H1 (cell line): ENCODE results near the gene JMJD8. TPM values are rescaled to one million over a fixed set of nuclear protein-coding genes. Genes with fewer than 3 reads are reported as not detected.

Experiments
- CTCF ChIA-PET: fragments of 300-600 bp; sonication (Branson Sonifier 250); formaldehyde crosslinking; loops from one replicate; lab custom pipeline; 2021; ENCODE audit not compliant: partially characterized antibody; lab: Charles Lee
- POLR2A ChIA-PET: fragments of 300-600 bp; sonication (Branson Sonifier 250); formaldehyde crosslinking; loops from one replicate; lab custom pipeline; 2021; ENCODE audit warnings: inconsistent platforms; ENCODE audit not compliant: partially characterized antibody; lab: Charles Lee
- DNase-seq, 2 experiments: peaks; one replicate each; pipeline versions ENCODE4 v3.0.0 to v3.0.0-alpha.2; 2010 to 2022; ENCODE audit warnings: low spot score in 2 of 2, low read depth in 1 of 2, mixed read lengths in 1 of 2
- FAIRE-seq: peaks from 2 replicates; lab custom pipeline; 2011; peaks lifted over from hg19 to GRCh38; lab: Jason Lieb, UNC
- H2AFZ ChIP-seq: 2 replicates; pipeline ENCODE4 v1.8.1; 2012; ENCODE audit warnings: low read length, inconsistent platforms
- H2AK5ac ChIP-seq: 2 replicates; pipeline ENCODE4 v1.6.1; 2013; ENCODE audit warnings: low read depth, low read length
- H2BK120ac ChIP-seq: replicated peaks from 2 replicates; pipeline ENCODE3; 2013; ENCODE audit warnings: low read depth, low read length, inconsistent platforms
- H2BK12ac ChIP-seq: 2 replicates; pipeline ENCODE4 v1.6.1; 2013; ENCODE audit warnings: low read depth, low read length
- H2BK15ac ChIP-seq: 2 replicates; pipeline ENCODE4 v1.6.1; 2013; ENCODE audit warnings: low read length
- H2BK20ac ChIP-seq: 2 replicates; pipeline ENCODE4 v1.6.1; 2013; ENCODE audit warnings: low read length
- H2BK5ac ChIP-seq: 2 replicates; pipeline ENCODE4 v1.6.1; 2013; ENCODE audit warnings: low read depth, low read length
- H3K14ac ChIP-seq: 2 replicates; pipeline ENCODE4 v1.6.1; 2013; ENCODE audit warnings: inconsistent platforms; ENCODE audit not compliant: insufficient read length
- H3K18ac ChIP-seq: 2 replicates; pipeline ENCODE4 v1.6.1; 2013; ENCODE audit warnings: low read length; ENCODE audit errors: extremely low read depth
- H3K23ac ChIP-seq: 2 replicates; pipeline ENCODE4 v1.6.1; 2013; ENCODE audit warnings: inconsistent platforms; ENCODE audit not compliant: insufficient read length
- H3K23me2 ChIP-seq: 2 replicates; pipeline ENCODE4 v1.6.1; 2013; ENCODE audit warnings: low read depth, low read length
- H3K27ac ChIP-seq: 2 replicates; pipeline ENCODE4 v1.6.1; 2011; ENCODE audit warnings: low read depth, low read length, inconsistent platforms
- H3K27me3 ChIP-seq, 4 experiments: replicated peaks in 1 of 4; 1 replicate in 1 of 4; 2 replicates in 3 of 4; pipeline versions ENCODE4 v1.6.1 to v1.8.1; 2011 to 2013; ENCODE audit warnings: low read length in 3 of 4, mild to moderate bottlenecking in 3 of 4, inconsistent platforms in 2 of 4, mixed read lengths in 2 of 4, moderate library complexity in 1 of 4; ENCODE audit not compliant: control insufficient read depth in 3 of 4, insufficient read depth in 3 of 4; ENCODE audit errors: extremely low read depth in 1 of 4
- H3K36me3 ChIP-seq, 4 experiments: 2 replicates each; pipeline versions ENCODE4 v1.6.1 to v1.8.1; 2011 to 2013; ENCODE audit warnings: mild to moderate bottlenecking in 4 of 4, low read length in 3 of 4, moderate library complexity in 2 of 4, control low read depth in 1 of 4, inconsistent platforms in 1 of 4; ENCODE audit not compliant: insufficient read depth in 4 of 4, control insufficient read depth in 2 of 4
- H3K4ac ChIP-seq: replicated peaks from 2 replicates; pipeline ENCODE3; 2013; ENCODE audit warnings: low read length, low read depth, mixed read lengths, inconsistent platforms; ENCODE audit not compliant: insufficient read length
- H3K4me1 ChIP-seq, 4 experiments: replicated peaks in 1 of 4; 1 replicate in 1 of 4; 2 replicates in 3 of 4; pipeline versions ENCODE4 v1.6.1 to v1.8.1; 2011 to 2013; ENCODE audit warnings: low read length in 3 of 4, inconsistent platforms in 2 of 4, mixed read lengths in 1 of 4; ENCODE audit not compliant: insufficient read depth in 4 of 4, control insufficient read depth in 3 of 4
- H3K4me2 ChIP-seq, 2 experiments: 2 replicates each; pipeline versions ENCODE4 v1.6.1 to v1.8.1; 2011 to 2013; ENCODE audit warnings: low read depth in 2 of 2, low read length in 2 of 2, control low read depth in 1 of 2, inconsistent platforms in 1 of 2, mild to moderate bottlenecking in 1 of 2; ENCODE audit not compliant: insufficient read depth in 1 of 2
- H3K4me3 ChIP-seq, 4 experiments: fragments of 200-600, 300-600 bp in 1 of 4; sonication (generic), shearing (Covaris generic), sonication (Bioruptor Twin) in 1 of 4; 2 replicates each; pipeline versions ENCODE4 v1.5.1 to v1.8.1; 2011 to 2016; ENCODE audit warnings: low read length in 4 of 4, low read depth in 3 of 4, control low read depth in 2 of 4, inconsistent platforms in 2 of 4, mild to moderate bottlenecking in 2 of 4, mixed read lengths in 1 of 4, moderate library complexity in 1 of 4; ENCODE audit not compliant: insufficient read depth in 2 of 4; ENCODE audit errors: extremely low read depth in 1 of 4
- H3K56ac ChIP-seq: replicated peaks from 2 replicates; pipeline ENCODE3; 2013; ENCODE audit warnings: low read depth, mild to moderate bottlenecking, mixed read lengths, low read length, inconsistent platforms; ENCODE audit not compliant: insufficient read length
- H3K79me1 ChIP-seq: 2 replicates; pipeline ENCODE4 v1.6.1; 2013; ENCODE audit warnings: low read depth, low read length, control low read depth
- H3K79me2 ChIP-seq, 2 experiments: 2 replicates each; pipeline versions ENCODE4 v1.6.1 to v1.8.1; 2012 to 2013; ENCODE audit warnings: low read length in 2 of 2, mild to moderate bottlenecking in 2 of 2, inconsistent platforms in 1 of 2; ENCODE audit not compliant: insufficient read depth in 2 of 2, control insufficient read depth in 1 of 2
- H3K9ac ChIP-seq, 4 experiments: replicated peaks in 1 of 4; 1 replicate in 1 of 4; 2 replicates in 3 of 4; pipeline versions ENCODE4 v1.6.1 to v1.8.1; 2011 to 2013; ENCODE audit warnings: low read depth in 3 of 4, low read length in 3 of 4, control low read depth in 2 of 4, mild to moderate bottlenecking in 2 of 4, moderate library complexity in 2 of 4, inconsistent platforms in 1 of 4; ENCODE audit errors: extremely low read depth in 1 of 4
- H3K9me3 ChIP-seq, 2 experiments: 2 replicates each; pipeline versions ENCODE4 v1.6.1 to v1.8.1; 2012 to 2013; ENCODE audit warnings: mild to moderate bottlenecking in 2 of 2, moderate library complexity in 2 of 2, control low read depth in 1 of 2, inconsistent platforms in 1 of 2, low read depth in 1 of 2, low read length in 1 of 2, mixed read lengths in 1 of 2; ENCODE audit not compliant: insufficient read depth in 2 of 2
- H4K20me1 ChIP-seq, 2 experiments: replicated peaks in 1 of 2; 2 replicates each; pipeline versions ENCODE3 to v1.8.1; 2011 to 2013; ENCODE audit warnings: inconsistent platforms in 2 of 2, low read length in 2 of 2, mild to moderate bottlenecking in 1 of 2; ENCODE audit not compliant: insufficient read depth in 2 of 2, control insufficient read depth in 1 of 2
- H4K5ac ChIP-seq: 2 replicates; pipeline ENCODE4 v1.6.1; 2013; ENCODE audit warnings: low read length, low read depth, mixed read lengths, inconsistent platforms; ENCODE audit not compliant: insufficient read length
- H4K8ac ChIP-seq: 2 replicates; pipeline ENCODE4 v1.8.0; 2013; ENCODE audit warnings: mild to moderate bottlenecking, moderate library complexity, low read length, inconsistent platforms; ENCODE audit not compliant: insufficient read depth; ENCODE audit errors: extremely low read depth
- H4K91ac ChIP-seq: replicated peaks from 2 replicates; pipeline ENCODE3; 2013; ENCODE audit warnings: low read length, mixed read lengths, inconsistent platforms; ENCODE audit not compliant: insufficient read length
- WGBS, 2 experiments: shearing (Covaris generic) in 1 of 2; methylation state at CpG; one replicate each; pipeline versions ENCODE4 v1.1.6 to v1.1.7; 2013 to 2015; ENCODE audit warnings: low lambda C conversion rate in 2 of 2, mixed read lengths in 2 of 2, inconsistent platforms in 1 of 2, low coverage in 1 of 2, missing lambda C conversion rate in 1 of 2; ENCODE audit not compliant: insufficient replicate concordance in 2 of 2, insufficient coverage in 1 of 2, insufficient read length in 1 of 2; ENCODE audit errors: extremely low coverage in 1 of 2, missing lambda C conversion rate in 1 of 2; 5-methylcytosine and 5-hydroxymethylcytosine counted together
- polyA plus RNA-seq, 7 experiments: library from polyadenylated mRNA; depleted of rRNA in 3 of 7; stranded (reverse) in 5 of 7; unstranded in 2 of 7; fragments of >200 nt in 5 of 7; fragments of 200-250 nt in 2 of 7; gene quantifications; 1 replicate in 5 of 7; 2 replicates in 1 of 7; 4 replicates in 1 of 7; pipeline versions ENCODE4 v1.2.1 to v1.2.3, GENCODE V29; 2011 to 2013; ENCODE audit warnings: missing spikeins in 2 of 7, mixed read lengths in 2 of 7
- total RNA-seq: library from RNA; stranded (reverse); fragmentation: NEBNext Ultra II Directional; extraction: Animal tissue kit (Norgen Biotek cat#: 25700); gene quantifications from 2 replicates; pipeline ENCODE4 v1.2.1, GENCODE V29; 2021
- TF ChIP-seq, protein P1 (sequence below), 3 experiments: IDR thresholded peaks; 1 replicate in 2 of 3; 2 replicates in 1 of 3; pipeline versions ENCODE4 v1.5.1 to v1.6.1; 2011; ENCODE audit warnings: low read length in 3 of 3, mild to moderate bottlenecking in 3 of 3, inconsistent platforms in 2 of 3, low read depth in 1 of 3, moderate library complexity in 1 of 3; ENCODE audit not compliant: insufficient read depth in 1 of 3; ENCODE audit errors: control extremely low read depth in 1 of 3
- TF ChIP-seq, protein P2 (sequence below): IDR thresholded peaks from 2 replicates; pipeline ENCODE4 v1.6.1; 2011; ENCODE audit warnings: low read depth, mild to moderate bottlenecking, low read length; ENCODE audit not compliant: insufficient read depth

Gene JMJD8
- total and polyA plus RNA-seq, 2 of the 8 experiments (the other 6 are each of a cell fraction or from before 2014, with no cell fraction given), result 46.4 to 87.4 TPM

DNA sequence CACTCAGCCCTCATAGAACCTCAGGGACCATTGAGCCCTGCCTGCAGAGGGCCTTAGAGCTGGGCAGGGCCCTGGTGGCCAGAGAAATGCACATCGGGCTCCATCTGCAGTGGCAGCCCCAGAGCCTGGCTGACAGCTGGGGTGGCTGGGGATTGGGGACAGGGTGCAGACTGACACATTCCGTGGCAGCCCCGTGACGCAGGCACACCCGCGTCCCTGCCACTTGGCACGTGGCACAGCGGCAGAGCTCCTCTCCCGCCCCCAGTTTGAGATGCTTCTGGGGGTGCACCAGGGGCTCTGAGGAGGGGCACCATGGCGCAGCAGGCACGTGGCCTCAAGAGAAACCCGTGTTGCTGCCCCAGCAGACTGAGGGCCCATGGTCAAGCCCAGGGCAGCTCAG lies 19.3 kb upstream of the JMJD8 start:
- H2BK5ac ChIP-seq, result no peak overlapping the region
- H3K79me2 ChIP-seq, result no peaks in the 10 kb centered on the region
- no peak overlapping the region for H4K91ac ChIP-seq
- H2BK15ac ChIP-seq, result no peak overlapping the region
- H2BK12ac ChIP-seq, result no peak overlapping the region
- no peaks in the 10 kb centered on the region for H3K9me3 ChIP-seq
- H2BK20ac ChIP-seq, result no peak overlapping the region
- no peak overlapping the region for H3K56ac ChIP-seq
- H4K8ac ChIP-seq, result no peak overlapping the region
- H3K4me1 ChIP-seq, result peaks cover 0 to 8% (median 2%) of the 10 kb centered on the region in 4 experiments; a peak in 4 of 7 replicates
- H3K9ac ChIP-seq, result no peak overlapping the region
- H3K23me2 ChIP-seq, result peaks cover 12% of the 10 kb centered on the region; the same call in 1 of the 2 replicates
- H2BK120ac ChIP-seq, result no peak overlapping the region
- no peak overlapping the region for H3K4me3 ChIP-seq
- no peak overlapping the region for H3K18ac ChIP-seq
- DNase-seq, result no peak
- 82% methylated on average over 11 of the region's 12 CpGs; no CpG with 5 or more reads in 1 of the 2 experiments for WGBS, 2 experiments
- no peaks in the 10 kb centered on the region for H3K36me3 ChIP-seq
- no peak overlapping the region for H2AFZ ChIP-seq
- ChIA-PET POLR2A (interaction anchor here (1.0 to 4.5 kb wide), 9 partner anchors 8 to 97 kb away, joined by 3 to 30 read pairs (median 5); partner anchors contain the start of genes ANTKMT, CCDC78, CIAO3 and GNG13), CTCF (interaction anchor here (1.3 to 33.4 kb wide), 6 partner anchors 9 to 82 kb away, joined by 3 to 977 read pairs (median 10); partner anchors contain the start of genes ANTKMT, CCDC78, CIAO3 and HAGHL)
- H3K14ac ChIP-seq, result no peak overlapping the region
- H4K5ac ChIP-seq, result no peak overlapping the region
- H3K4ac ChIP-seq, result no peak overlapping the region
- TF ChIP-seq, protein P1, sequence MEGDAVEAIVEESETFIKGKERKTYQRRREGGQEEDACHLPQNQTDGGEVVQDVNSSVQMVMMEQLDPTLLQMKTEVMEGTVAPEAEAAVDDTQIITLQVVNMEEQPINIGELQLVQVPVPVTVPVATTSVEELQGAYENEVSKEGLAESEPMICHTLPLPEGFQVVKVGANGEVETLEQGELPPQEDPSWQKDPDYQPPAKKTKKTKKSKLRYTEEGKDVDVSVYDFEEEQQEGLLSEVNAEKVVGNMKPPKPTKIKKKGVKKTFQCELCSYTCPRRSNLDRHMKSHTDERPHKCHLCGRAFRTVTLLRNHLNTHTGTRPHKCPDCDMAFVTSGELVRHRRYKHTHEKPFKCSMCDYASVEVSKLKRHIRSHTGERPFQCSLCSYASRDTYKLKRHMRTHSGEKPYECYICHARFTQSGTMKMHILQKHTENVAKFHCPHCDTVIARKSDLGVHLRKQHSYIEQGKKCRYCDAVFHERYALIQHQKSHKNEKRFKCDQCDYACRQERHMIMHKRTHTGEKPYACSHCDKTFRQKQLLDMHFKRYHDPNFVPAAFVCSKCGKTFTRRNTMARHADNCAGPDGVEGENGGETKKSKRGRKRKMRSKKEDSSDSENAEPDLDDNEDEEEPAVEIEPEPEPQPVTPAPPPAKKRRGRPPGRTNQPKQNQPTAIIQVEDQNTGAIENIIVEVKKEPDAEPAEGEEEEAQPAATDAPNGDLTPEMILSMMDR (IDR thresholded peaks at IDR 0.05; ENCODE audit: control extremely low read depth in 1 of 3, insufficient read depth in 1 of 3, low read depth in 1 of 3, low read length in 3 of 3), result 0 out of 4 replicates have a peak, but pooled peaks of 1 of the 3 experiments have one; percentile 2
- TF ChIP-seq, protein P2, sequence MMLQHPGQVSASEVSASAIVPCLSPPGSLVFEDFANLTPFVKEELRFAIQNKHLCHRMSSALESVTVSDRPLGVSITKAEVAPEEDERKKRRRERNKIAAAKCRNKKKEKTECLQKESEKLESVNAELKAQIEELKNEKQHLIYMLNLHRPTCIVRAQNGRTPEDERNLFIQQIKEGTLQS, result no peak
- H4K20me1 ChIP-seq, result peaks cover 8 to 30% of the 10 kb centered on the region in 2 experiments
- FAIRE-seq, result no peak
- H2AK5ac ChIP-seq, result no peak overlapping the region
- no peak overlapping the region for H3K27ac ChIP-seq
- H3K4me2 ChIP-seq, result no peak overlapping the region
- no peaks in the 10 kb centered on the region for H3K79me1 ChIP-seq
- H3K27me3 ChIP-seq, result peaks cover 62 to 91% (median 87%) of the 10 kb centered on the region in 4 experiments
- no peak overlapping the region for H3K23ac ChIP-seq
